HCT116 (cell line): ENCODE measurements around the gene ZFAND5. TPM values are rescaled to one million over a fixed set of nuclear protein-coding genes. Genes with fewer than 3 reads are reported as not detected.

ENCODE experiments used
- ATAC-seq: fragments of 200-7000 bp; cut with Tn5 transposase; 2 replicates; pipeline ENCODE4 v1.9.1; 2020; ENCODE audit warnings: mild to moderate bottlenecking, moderate library complexity
- BruUV-seq: library from RNA; stranded (reverse); fragments of 400-500 nt; replicated peaks from 2 replicates; lab custom pipeline; 2021; lab: Mats Ljungman, UMichigan
- CTCF ChIA-PET: fragments of 300-600 bp; sonication (Branson Sonifier 250); formaldehyde crosslinking; loops from one replicate; lab custom pipeline; 2021; ENCODE audit warnings: antibody characterized with exemption; lab: Charles Lee
- POLR2A ChIA-PET: fragments of 300-600, 350-600 bp; sonication (Branson Sonifier 250); formaldehyde crosslinking; loops from one replicate; lab custom pipeline; 2021; ENCODE audit warnings: antibody characterized with exemption; lab: Charles Lee
- RAD21 ChIA-PET, 2 experiments: fragments of 300-600 bp; sonication (Branson Sonifier 250); formaldehyde crosslinking; loops; one replicate each; lab custom pipeline; 2023; ENCODE audit warnings: low total read pairs in 2 of 2; ENCODE audit not compliant: uncharacterized antibody in 2 of 2, unreplicated experiment in 2 of 2, low non-redundant PET in 1 of 2; lab: Charles Lee
- DNase-seq: peaks from one replicate; pipeline ENCODE4 v3.0.0-alpha.2; 2010; ENCODE audit warnings: low read depth, low spot score
- H2AFZ ChIP-seq: fragments of 200-600 bp; shearing (Covaris generic), sonication (generic); 2 replicates; pipeline ENCODE4 v1.6.1; 2017; ENCODE audit warnings: low read depth, mixed run types, mixed read lengths, antibody characterized with exemption, low read length; ENCODE audit not compliant: poor library complexity, severe bottlenecking
- H3K27ac ChIP-seq: 2 replicates; pipeline ENCODE4 v1.5.1; 2012; ENCODE audit warnings: low read depth, low read length
- H3K27me3 ChIP-seq: fragments of 200-600 bp; sonication (generic); 2 replicates; pipeline ENCODE4 v1.6.1; 2016; ENCODE audit warnings: mixed run types, low read length, mixed read lengths; ENCODE audit not compliant: insufficient read depth
- H3K36me3 ChIP-seq, 2 experiments: fragments of 200-500 bp in 1 of 2; fragments of 200-600 bp in 1 of 2; sonication (Bioruptor generic) in 1 of 2; sonication (generic) in 1 of 2; 2 replicates each; pipeline versions ENCODE4 v1.5.1 to v1.6.1; 2014 to 2016; ENCODE audit warnings: low read length in 2 of 2, inconsistent platforms in 1 of 2, mixed read lengths in 1 of 2, mixed run types in 1 of 2; ENCODE audit not compliant: insufficient read depth in 2 of 2, control insufficient read depth in 1 of 2
- H3K4me1 ChIP-seq, 2 experiments: fragments of 200-600 bp in 1 of 2; sonication (generic) in 1 of 2; 2 replicates each; pipeline versions ENCODE4 v1.5.1 to v1.6.1; 2012 to 2017; ENCODE audit warnings: low read length in 2 of 2, inconsistent platforms in 1 of 2, mild to moderate bottlenecking in 1 of 2, mixed read lengths in 1 of 2, mixed run types in 1 of 2, moderate library complexity in 1 of 2; ENCODE audit not compliant: insufficient read depth in 2 of 2, control insufficient read depth in 1 of 2
- H3K4me2 ChIP-seq: fragments of 200-600 bp; sonication (generic); 2 replicates; pipeline ENCODE4 v1.6.1; 2017; ENCODE audit warnings: mixed run types, low read length, mixed read lengths
- H3K4me3 ChIP-seq, 2 experiments: fragments of 200-600 bp in 1 of 2; sonication (generic) in 1 of 2; replicated peaks in 1 of 2; 2 replicates each; pipeline ENCODE4 v1.5.1; 2011 to 2016; ENCODE audit warnings: low read length in 2 of 2, control low read depth in 1 of 2, low read depth in 1 of 2, mild to moderate bottlenecking in 1 of 2, mixed read lengths in 1 of 2, mixed run types in 1 of 2
- H3K79me2 ChIP-seq: fragments of 200-600 bp; sonication (generic); 2 replicates; pipeline ENCODE4 v1.6.1; 2017; ENCODE audit warnings: mild to moderate bottlenecking, mixed run types, low read length, moderate library complexity, mixed read lengths; ENCODE audit not compliant: insufficient read depth
- H3K9ac ChIP-seq: fragments of 200-600 bp; sonication (generic); 2 replicates; pipeline ENCODE4 v1.6.1; 2016; ENCODE audit warnings: low read length, mixed read lengths
- H3K9me2 ChIP-seq: fragments of 200-600 bp; sonication (generic), shearing (Covaris generic); 2 replicates; pipeline ENCODE4 v1.6.1; 2017; ENCODE audit warnings: mixed run types, mild to moderate bottlenecking, moderate library complexity; ENCODE audit not compliant: insufficient read depth
- H3K9me3 ChIP-seq, 2 experiments: fragments of 200-500 bp in 1 of 2; fragments of 200-600 bp in 1 of 2; sonication (Bioruptor generic) in 1 of 2; sonication (generic) in 1 of 2; 2 replicates each; pipeline ENCODE4 v1.6.1; 2014 to 2017; ENCODE audit warnings: low read length in 2 of 2, mixed read lengths in 2 of 2, inconsistent platforms in 1 of 2, low read depth in 1 of 2, mild to moderate bottlenecking in 1 of 2, mixed run types in 1 of 2, moderate library complexity in 1 of 2; ENCODE audit not compliant: control insufficient read depth in 1 of 2, insufficient read depth in 1 of 2
- H4K20me1 ChIP-seq: fragments of 200-600 bp; sonication (generic), shearing (Covaris generic); 2 replicates; pipeline ENCODE4 v1.6.1; 2017; ENCODE audit warnings: mixed run types, mild to moderate bottlenecking, moderate library complexity; ENCODE audit not compliant: insufficient read depth
- ATF3 ChIP-seq: IDR thresholded peaks from 2 replicates; pipeline ENCODE4 v1.6.1; 2012
- CBX3 ChIP-seq: IDR thresholded peaks from 2 replicates; pipeline ENCODE4 v1.6.1; 2012; ENCODE audit warnings: low read depth
- CEBPB ChIP-seq: IDR thresholded peaks from 2 replicates; pipeline ENCODE4 v1.6.1; 2012; ENCODE audit warnings: low read depth
- EGR1 ChIP-seq: IDR thresholded peaks from 2 replicates; pipeline ENCODE4 v1.6.1; 2012; ENCODE audit warnings: low read depth
- ELF1 ChIP-seq: IDR thresholded peaks from 2 replicates; pipeline ENCODE4 v1.6.1; 2012; ENCODE audit warnings: low read depth, borderline replicate concordance
- FOSL1 ChIP-seq: IDR thresholded peaks from 2 replicates; pipeline ENCODE4 v1.6.1; 2012; ENCODE audit warnings: low read depth
- JUND ChIP-seq: IDR thresholded peaks from 2 replicates; pipeline ENCODE4 v1.6.1; 2012
- MAX ChIP-seq: IDR thresholded peaks from 2 replicates; pipeline ENCODE4 v1.6.1; 2012
- REST ChIP-seq: IDR thresholded peaks from 2 replicates; pipeline ENCODE4 v1.6.1; 2012; ENCODE audit warnings: low read depth
- SIN3A ChIP-seq: IDR thresholded peaks from 2 replicates; pipeline ENCODE4 v1.6.1; 2012; ENCODE audit warnings: low read depth
- SP1 ChIP-seq: IDR thresholded peaks from 2 replicates; pipeline ENCODE4 v1.6.1; 2012; ENCODE audit warnings: low read depth
- SRF ChIP-seq: IDR thresholded peaks from 2 replicates; pipeline ENCODE4 v1.6.1; 2012; ENCODE audit warnings: low read depth
- TCF7L2 ChIP-seq: IDR thresholded peaks from 2 replicates; pipeline ENCODE4 v1.7.0; 2011; ENCODE audit warnings: borderline replicate concordance, inconsistent platforms; ENCODE audit not compliant: insufficient read depth, insufficient read length; ENCODE audit errors: extremely low read depth
- YY1 ChIP-seq: IDR thresholded peaks from 2 replicates; pipeline ENCODE4 v1.6.1; 2011; ENCODE audit warnings: low read length, low read depth, moderate library complexity, mild to moderate bottlenecking; ENCODE audit not compliant: insufficient replicate concordance; ENCODE audit errors: extremely low read depth
- ZBTB33 ChIP-seq: IDR thresholded peaks from 2 replicates; pipeline ENCODE4 v1.6.1; 2011; ENCODE audit warnings: mild to moderate bottlenecking, low read length, moderate library complexity; ENCODE audit not compliant: insufficient replicate concordance; ENCODE audit errors: extremely low read depth
- ZFX ChIP-seq: fragments of 450-650 bp; IDR thresholded peaks from 2 replicates; pipeline ENCODE4 v1.6.1; 2017
- ZNF274 ChIP-seq: fragments of 200-500 bp; sonication (Bioruptor generic); IDR thresholded peaks from 2 replicates; pipeline ENCODE4 v1.6.1; 2014; ENCODE audit warnings: mild to moderate bottlenecking, low read depth, low read length, inconsistent platforms
- intact Hi-C: fragments of 100-400 bp; cut with micrococcal nuclease; formaldehyde crosslinking; loops from 2 replicates; pipeline ENCODE4 v1.10.0; 2022
- total RNA-seq: library from RNA; stranded (reverse); gene quantifications from one replicate; pipeline ENCODE4 v1.2.1, GENCODE V29; 2021; ENCODE audit not compliant: unreplicated experiment

ZFAND5 gene
- total RNA-seq, 1 experiment from 2014 or later, result 128 TPM

- peak overlapping the region; percentile 28 for H3K9ac ChIP-seq
- peak overlapping the region; percentile 49 to 54 for H3K4me3 ChIP-seq
- no peaks in the 10 kb centered on the region for H3K9me3 ChIP-seq
- CTCF ChIA-PET, result interaction anchor here (1.1 kb wide), 1 partner anchor 10 kb away, joined by 5 read pairs; no protein-coding TSS in a partner anchor
- no peaks in the 10 kb centered on the region for H3K79me2 ChIP-seq
- no peaks in the 10 kb centered on the region for H3K27me3 ChIP-seq
- H3K36me3 ChIP-seq, result no peaks in the 10 kb centered on the region
- peak overlapping the region; percentile 64 for H2AFZ ChIP-seq
- TF ChIP-seq ELF1 (no peak), ZNF274 (no peak), TCF7L2 (no peak), YY1 (no peak), CBX3 (no peak), MAX (no peak), ATF3 (no peak), CEBPB (no peak), SIN3A (no peak), EGR1 (no peak), JUND (no peak), ZFX (no peak), ZBTB33 (no peak), SRF (no peak), SP1 (no peak), FOSL1 (no peak), REST (no peak)
- TF ChIP-seq, all 23 proteins: peak for 0
- BruUV-seq, result TSS peak; percentile 96
- Histone ChIP-seq H4K20me1 (no peaks in the 10 kb centered on the region), H3K27ac (no peak overlapping the region), H3K4me2 (peak overlapping the region; percentile 74), H3K9me2 (no peaks in the 10 kb centered on the region; the same call in 1 of the 2 replicates), H3K4me1 (peaks cover 4 to 30% of the 10 kb centered on the region in 2 experiments)
- ATAC-seq (no peak), DNase-seq (no peak)
- intact Hi-C loops, result no loop called here
- POLR2A ChIA-PET, result interaction anchor here (0.7 to 1.6 kb wide), 9 partner anchors 9 to 284 kb away, joined by 3 to 15 read pairs (median 3); partner anchors contain the start of gene ZFAND5
- RAD21 ChIA-PET, result no interaction called here
These were observed 59.3 kb downstream of the ZFAND5 start for GRCh38 chr9:72305707-72306106.
